AG04450 (cell line): Measurements from ENCODE around the gene HELLS. TPM values are rescaled to one million over a fixed set of nuclear protein-coding genes. Genes with fewer than 3 reads are reported as not detected.
"Not testable (repeated sequence)": the region's sequence is repeated elsewhere in the genome, so short reads cannot be mapped to it uniquely, and the experiment has no call there.

Experiments
- CTCF ChIA-PET: fragments of 300-600, 350-600 bp; formaldehyde crosslinking; extraction: SDS; loops from one replicate; lab custom pipeline; 2022; ENCODE audit warnings: antibody characterized with exemption, inconsistent platforms; lab: Charles Lee
- POLR2A ChIA-PET: fragments of 350-600 bp; formaldehyde crosslinking; extraction: SDS; loops from one replicate; lab custom pipeline; 2021; ENCODE audit warnings: antibody characterized with exemption, inconsistent platforms; lab: Yijun Ruan, JAX
- DNase-seq: peaks from one replicate; pipeline ENCODE4 v3.0.0-alpha.2; 2011; ENCODE audit warnings: low read depth, low spot score
- H3K27ac ChIP-seq: one replicate; pipeline ENCODE4 v1.5.1; 2012; ENCODE audit warnings: low read depth, low read length, control low read depth
- H3K27me3 ChIP-seq: one replicate; pipeline ENCODE4 v1.6.0; 2012; ENCODE audit warnings: low read length; ENCODE audit not compliant: control insufficient read depth, insufficient read depth
- H3K4me3 ChIP-seq: 2 replicates; pipeline ENCODE4 v1.5.1; 2011; ENCODE audit warnings: mild to moderate bottlenecking, low read depth, low read length, control low read depth
- H3K9me3 ChIP-seq: 2 replicates; pipeline ENCODE4 v1.5.1; 2012; ENCODE audit warnings: low read length; ENCODE audit not compliant: control insufficient read depth, insufficient read depth
- CTCF ChIP-seq: IDR thresholded peaks from 2 replicates; pipeline ENCODE4 v1.5.1; 2011; ENCODE audit warnings: low read depth, low read length, control low read depth, inconsistent platforms
- polyA plus RNA-seq: library from polyadenylated mRNA; depleted of rRNA; stranded (reverse); fragments of >200 nt; gene quantifications from 2 replicates; pipeline ENCODE4 v1.2.3, GENCODE V29; 2011

Gene HELLS
- polyA plus RNA-seq, 1 experiment = 10.0 TPM

DNA sequence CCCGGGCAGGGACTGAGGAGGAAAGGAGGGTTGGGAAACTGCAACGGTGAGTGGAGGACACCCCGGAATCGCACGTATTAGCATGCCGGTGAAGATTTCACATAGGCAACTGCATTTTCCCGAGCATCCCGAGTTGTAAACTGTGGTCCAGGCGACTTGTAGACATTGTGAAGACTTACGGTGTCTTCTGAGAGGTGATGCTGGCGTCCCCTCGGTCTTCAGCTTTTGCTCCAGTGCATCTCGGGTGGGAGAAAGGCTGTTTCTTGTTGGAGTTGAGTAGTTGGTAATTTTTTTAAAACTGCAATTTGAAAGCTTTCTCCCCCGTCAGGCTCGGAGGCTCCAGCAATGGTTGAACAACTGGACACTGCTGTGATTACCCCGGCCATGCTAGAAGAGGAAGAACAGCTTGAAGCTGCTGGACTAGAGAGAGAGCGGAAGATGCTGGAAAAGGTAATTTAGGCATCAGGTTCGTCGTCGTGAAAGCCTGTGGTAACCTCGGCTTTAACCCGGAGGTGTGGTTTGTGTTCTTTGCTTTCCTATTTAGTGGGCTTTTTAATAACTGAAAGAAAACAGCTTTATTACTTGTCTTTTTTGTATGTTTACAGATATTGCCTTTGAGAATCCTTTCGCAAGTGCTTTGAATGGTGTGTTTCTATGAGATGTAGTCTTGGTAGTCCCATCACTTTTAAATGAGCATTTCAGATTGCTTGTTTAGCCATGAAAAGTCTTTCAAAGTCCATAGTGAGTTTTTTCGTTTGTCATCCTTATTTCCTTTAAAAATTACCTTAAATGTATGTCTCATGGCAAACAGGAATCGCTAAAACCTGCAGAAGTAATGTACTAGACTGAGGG lies 687 bp downstream of the HELLS start:
- no peak for DNase-seq
- POLR2A ChIA-PET = interaction anchor here (0.8 kb wide), 1 partner anchor 23 kb away, joined by 3 read pairs; no protein-coding TSS in a partner anchor

GRCh38 chr10:94546901-94547185 lies 1.3 kb downstream of the HELLS start:
- no peaks in the 10 kb centered on the region for H3K27me3 ChIP-seq
- CTCF ChIA-PET = no interaction called here
- H3K27ac ChIP-seq = no peak overlapping the region
- peak overlapping the region; percentile 95 for H3K4me3 ChIP-seq
- TF ChIP-seq CTCF = no peak
- H3K9me3 ChIP-seq = no peaks in the 10 kb centered on the region; the same call in 1 of the 2 replicates
- no peak for DNase-seq
- POLR2A ChIA-PET = no interaction called here

More for the DNA sequence above, 687 bp downstream of the HELLS start:
- Histone ChIP-seq H3K27ac (no peak overlapping the region), H3K9me3 (no peaks in the 10 kb centered on the region; the same call in 1 of the 2 replicates), H3K4me3 (peak overlapping the region; percentile 95), H3K27me3 (no peaks in the 10 kb centered on the region)
- CTCF ChIA-PET = interaction anchor here (0.5 kb wide), 1 partner anchor 1683 kb away, joined by 3 read pairs; no protein-coding TSS in a partner anchor
- no peak for TF ChIP-seq CTCF

GRCh38 chr10:94549221-94549620 lies 3.6 kb downstream of the HELLS start:
- no peak for DNase-seq
- Histone ChIP-seq H3K9me3 (no peaks in the 10 kb centered on the region; the same call in 1 of the 2 replicates), H3K27me3 (no peaks in the 10 kb centered on the region), H3K27ac (no peak overlapping the region), H3K4me3 (no peak overlapping the region)
- ChIA-PET CTCF (no interaction called here), POLR2A (no interaction called here)
- no peak for TF ChIP-seq CTCF

- POLR2A ChIA-PET, DNase-seq, H3K4me3 ChIP-seq, CTCF ChIA-PET, H3K27ac ChIP-seq, H3K27me3 ChIP-seq, H3K9me3 ChIP-seq: not testable (repeated sequence)
These were observed 22.2 kb downstream of the HELLS start for GRCh38 chr10:94567714-94568307.

DNA sequence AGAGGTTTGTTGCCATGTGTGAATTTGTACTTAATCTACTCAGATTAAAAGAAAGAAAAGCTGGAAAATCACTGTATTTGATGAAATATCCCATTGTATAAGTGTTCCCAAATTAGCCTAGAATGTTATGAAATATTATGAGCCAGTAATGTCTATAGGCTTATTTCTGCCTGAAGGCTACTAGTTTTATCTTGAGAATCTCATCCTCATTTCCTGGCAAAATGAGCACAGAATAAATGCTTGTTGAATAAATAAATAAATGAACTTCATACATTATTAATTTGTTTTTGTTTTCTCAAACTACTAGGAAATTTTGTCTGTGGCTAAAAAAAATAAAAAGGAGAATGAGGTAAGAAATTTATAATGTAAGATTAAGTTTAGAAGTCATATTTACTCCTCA lies 25.5 kb downstream of the HELLS start:
- TF ChIP-seq CTCF = no peak
- Histone ChIP-seq H3K4me3 (no peak overlapping the region), H3K9me3 (no peaks in the 10 kb centered on the region), H3K27ac (no peak overlapping the region), H3K27me3 (no peaks in the 10 kb centered on the region)
- ChIA-PET POLR2A (no interaction called here), CTCF (no interaction called here)
- no peak for DNase-seq
